Fibroblast of peridontal ligament (primary cell): Measurements from ENCODE around the gene GOSR1.
"Not testable (repeated sequence)": the region's sequence is repeated elsewhere in the genome, so short reads cannot be mapped to it uniquely, and the experiment has no call there.

ENCODE experiments used
- DNase-seq: peaks from one replicate; pipeline ENCODE4 v3.0.0-alpha.2; 2010; ENCODE audit errors: extremely low read depth

The GOSR1 gene

DNA sequence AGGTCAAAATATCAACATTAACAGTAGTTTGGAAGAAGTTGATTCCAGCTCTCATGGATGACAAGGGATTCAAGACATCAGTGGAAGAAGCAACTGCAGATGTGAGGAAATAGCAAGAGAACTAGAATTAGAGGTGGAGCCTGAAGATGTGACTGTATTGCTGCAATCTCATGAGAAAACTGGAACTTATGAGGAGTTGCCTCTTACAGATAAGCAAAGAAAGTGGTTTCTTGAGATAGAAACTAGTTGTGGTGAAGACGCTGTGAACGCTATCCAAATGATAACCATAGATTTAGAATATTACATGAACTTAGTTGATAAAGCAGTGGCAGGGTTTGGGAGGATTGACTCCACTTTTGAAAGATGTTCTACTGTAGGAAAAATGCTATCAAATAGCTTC, 67.8 kb downstream of the GOSR1 start:
- no peak for DNase-seq

DNA sequence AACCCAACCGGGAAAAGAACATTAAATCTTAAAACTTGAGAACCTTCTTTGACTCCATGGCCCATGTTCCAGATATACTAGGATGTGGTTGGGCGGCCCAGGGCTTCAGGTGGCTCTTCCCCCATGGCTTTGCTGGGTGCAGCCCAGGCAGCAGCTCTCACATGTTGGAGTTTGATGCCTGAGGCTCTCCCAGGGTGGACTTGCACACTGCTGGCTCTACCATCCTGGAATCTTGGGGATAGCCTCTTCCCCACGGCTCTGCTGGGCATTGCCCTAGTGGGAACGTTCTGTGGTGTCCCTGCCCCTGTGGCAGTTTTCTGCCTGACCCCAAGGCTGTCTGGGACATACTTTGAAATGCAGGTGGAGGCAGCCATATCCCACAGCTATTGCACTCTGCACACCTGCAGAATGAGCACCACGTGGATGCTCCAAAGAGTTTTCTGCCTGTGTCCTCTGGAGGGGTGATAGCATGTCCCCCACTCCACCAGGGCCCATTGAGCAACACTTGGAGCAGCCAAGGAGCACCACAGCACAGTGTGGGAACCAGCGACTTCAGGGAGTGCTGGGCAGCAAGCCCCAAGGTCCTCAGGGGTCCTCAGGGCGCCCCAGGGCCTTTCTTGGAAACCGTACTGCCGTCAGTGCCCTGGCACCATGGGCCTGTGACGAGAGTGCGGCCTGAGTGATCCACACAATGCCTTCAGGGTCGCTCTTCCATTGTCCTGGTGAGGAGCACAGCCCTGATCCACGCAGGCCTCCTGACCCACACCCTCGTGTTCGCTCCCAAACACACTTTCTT, 70.8 kb downstream of the GOSR1 start:
- DNase-seq, result no peak

DNA sequence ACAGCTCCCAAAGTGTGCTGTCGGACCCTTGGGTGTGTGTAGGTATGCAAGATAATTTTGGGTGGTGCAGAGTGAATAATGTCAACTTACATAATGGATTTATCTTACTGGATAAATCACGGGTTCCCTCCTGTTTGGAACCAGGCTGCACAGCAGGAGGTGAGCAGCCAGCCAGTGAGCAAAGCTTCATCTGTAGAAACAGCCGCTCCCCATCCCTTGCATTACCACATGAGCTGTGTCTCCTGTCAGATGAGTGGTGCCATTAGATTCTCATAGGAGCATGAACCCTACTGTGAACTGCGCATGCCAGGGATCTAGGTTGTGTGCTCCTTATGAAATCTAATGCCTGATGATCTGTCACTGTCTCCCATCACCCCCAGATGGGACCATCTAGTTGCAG, 72.0 kb downstream of the GOSR1 start:
- DNase-seq, result not testable (repeated sequence)

DNA sequence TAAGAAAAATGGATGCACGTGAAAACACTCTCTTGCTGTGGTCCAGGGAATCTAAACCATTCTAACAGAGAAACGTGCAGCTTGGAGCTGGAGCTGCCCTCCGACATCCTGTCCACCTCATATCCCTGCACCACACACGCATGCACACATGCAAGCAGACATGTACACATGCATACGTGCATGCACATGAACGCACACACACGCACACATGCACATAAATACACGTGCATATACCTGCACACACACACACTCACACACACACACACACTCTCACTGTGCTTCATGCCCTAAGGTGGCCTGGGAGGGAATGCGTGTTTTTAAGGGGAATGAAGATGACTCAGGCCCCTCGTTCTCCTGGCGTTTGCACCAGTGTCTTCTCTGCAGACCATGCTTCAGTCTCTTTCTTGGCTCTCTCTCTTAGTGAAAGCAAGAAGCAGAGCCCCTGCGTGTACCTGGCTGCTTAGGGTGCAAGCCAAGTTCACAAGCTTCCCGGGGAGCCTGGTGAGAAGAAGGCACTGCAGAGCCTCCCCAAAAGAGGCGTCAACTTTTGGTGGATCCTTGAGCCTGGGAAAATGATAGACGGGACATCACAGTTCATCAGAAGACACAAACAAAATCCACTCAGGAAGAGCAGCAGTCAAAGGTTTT, 72.8 kb downstream of the GOSR1 start:
- DNase-seq, result no peak

DNA sequence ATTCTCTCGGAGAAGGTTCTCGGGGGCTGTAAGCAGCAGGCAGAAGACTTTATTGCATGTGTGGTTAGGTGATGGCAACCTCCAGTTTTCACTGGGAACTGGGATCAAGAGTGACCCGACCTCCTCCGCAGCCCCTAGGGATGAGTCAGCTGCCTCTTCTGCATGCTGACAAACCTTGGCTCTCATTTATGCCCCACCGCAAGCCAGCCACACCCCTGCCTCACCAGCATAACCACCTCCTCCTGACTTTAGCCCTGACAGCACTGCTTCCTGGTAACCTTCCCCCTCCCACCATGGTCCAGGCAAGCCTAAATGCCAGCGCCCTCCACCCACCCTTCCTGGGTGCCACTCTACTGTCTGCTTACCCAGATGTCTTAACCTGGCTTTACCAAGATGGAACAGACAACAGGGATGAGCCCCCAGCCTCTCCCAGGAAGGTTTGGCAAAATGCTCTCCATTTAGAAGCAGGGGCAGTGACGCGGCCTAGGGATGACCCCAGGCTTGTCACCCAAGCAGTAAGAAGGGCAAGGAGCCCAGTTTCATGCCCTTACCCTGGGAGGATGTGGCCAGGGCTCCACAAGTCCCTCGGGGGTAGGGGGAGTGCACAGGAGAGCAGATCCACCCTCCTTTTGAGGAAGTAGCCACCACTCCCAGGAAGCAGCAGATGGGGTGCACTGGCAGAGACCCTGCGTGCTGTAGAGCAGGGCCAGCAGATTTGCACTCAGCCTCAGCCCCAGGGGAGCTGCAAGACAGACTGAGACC, 73.5 kb downstream of the GOSR1 start:
- no peak for DNase-seq

DNA sequence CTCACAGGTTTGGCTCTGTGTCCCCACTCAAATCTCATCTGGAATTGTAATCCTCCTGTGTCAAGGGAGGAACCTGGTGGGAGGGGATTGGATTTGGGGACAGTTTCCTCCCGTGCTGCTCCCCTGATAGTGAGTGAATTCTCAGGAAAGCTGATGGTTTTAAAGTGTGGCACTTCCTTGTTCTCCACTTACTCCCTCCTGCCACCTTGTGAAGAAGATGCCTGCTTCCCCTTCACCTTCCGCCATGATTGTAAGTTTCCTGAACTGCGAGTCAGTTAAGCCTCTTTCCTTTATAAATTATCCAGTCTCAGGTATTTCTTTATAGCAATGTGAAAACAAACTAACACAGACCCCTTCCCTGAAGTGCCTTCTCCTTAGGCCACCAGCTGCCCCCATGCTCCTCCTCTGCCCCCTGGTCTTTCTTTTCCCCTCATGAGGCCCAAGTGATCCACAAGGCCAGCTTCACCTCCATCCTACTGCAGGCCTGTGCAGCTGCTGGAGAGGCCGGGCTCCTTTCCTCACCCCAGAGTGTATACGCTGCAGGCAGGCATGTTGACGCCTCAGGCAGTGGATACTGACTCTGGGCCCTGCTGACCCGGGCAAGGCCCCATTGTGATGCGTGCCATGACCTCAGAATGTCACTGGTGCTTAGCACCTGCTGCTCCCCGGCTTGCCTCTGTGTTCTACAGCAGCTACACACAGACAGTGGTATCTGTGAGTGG, 74.2 kb downstream of the GOSR1 start:
- DNase-seq, result not testable (repeated sequence)

DNA sequence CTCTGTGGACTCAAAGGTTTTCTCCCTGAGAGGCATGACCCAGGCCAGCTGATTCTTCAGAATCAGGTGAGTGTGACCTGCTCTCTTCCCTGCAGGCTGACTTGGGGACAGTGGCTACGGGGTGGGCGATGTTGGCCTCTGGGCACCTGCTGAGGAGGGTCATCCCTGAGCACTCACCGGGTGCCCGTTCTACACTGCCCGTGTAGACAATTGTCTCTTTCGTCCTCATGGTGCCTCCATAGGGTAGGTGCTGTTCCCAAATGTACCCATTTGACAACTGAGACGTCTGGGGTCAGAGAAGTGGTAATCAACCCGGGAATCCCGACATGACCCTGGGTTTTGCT, 74.8 kb downstream of the GOSR1 start:
- no peak for DNase-seq

DNA sequence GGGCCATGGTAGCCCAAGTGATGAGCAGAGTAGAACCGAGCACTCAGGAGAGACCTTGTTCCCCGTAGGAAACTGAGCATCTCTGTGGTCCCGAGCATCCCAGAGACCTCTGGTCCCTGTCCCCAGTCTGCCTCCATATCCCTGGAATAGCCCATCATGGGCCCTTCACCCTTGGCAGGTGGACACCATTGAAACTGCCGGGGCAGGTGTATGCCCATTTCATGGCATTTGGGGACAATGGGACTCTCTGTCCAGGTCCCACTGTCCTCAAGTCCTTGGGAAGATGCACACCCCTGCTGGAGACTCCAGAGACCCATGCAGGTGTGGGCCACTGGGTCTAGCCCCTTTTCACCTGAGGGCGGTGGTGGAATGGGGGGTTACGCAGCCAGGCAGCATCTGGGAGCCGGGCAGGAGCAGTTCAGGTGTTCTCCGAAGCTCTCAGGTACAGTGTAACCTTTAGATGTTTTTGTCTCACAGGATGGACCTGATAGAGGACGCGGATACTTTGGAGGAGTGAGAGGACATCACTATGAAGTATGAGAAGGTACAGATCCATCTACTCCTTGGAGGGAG, 75.9 kb downstream of the GOSR1 start:
- DNase-seq, result no peak

DNA sequence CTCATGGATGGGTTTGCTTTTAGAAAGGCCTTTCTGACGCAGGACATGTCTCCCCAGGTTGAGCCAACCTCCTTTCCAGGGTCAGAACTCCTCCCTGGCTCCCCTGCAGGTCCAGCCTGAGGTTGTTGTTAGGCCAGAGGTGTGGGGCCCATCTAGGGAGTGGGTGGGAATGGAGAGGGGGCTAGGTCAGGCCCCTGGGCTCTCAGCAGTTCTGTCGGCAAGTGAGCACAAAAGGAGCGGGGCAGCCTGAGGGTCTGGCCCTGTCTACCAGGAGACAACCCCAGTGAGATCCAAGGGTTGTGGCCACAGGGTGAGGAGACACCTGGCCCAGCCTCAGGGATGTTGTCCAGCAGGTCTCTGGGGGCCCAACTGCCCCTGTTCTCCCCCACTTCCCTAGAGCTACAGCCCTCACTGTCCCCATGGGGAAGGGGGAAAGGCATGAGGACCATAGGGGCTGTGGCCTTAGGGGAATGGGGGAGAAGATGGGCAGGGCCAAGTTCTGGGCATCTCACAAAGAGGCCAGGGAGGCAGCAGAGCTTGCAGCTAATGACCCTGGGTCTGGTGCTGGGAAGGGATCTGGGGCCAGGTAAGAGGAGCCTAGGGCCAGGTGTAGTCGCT, 76.7 kb downstream of the GOSR1 start:
- DNase-seq, result not testable (repeated sequence)

DNA sequence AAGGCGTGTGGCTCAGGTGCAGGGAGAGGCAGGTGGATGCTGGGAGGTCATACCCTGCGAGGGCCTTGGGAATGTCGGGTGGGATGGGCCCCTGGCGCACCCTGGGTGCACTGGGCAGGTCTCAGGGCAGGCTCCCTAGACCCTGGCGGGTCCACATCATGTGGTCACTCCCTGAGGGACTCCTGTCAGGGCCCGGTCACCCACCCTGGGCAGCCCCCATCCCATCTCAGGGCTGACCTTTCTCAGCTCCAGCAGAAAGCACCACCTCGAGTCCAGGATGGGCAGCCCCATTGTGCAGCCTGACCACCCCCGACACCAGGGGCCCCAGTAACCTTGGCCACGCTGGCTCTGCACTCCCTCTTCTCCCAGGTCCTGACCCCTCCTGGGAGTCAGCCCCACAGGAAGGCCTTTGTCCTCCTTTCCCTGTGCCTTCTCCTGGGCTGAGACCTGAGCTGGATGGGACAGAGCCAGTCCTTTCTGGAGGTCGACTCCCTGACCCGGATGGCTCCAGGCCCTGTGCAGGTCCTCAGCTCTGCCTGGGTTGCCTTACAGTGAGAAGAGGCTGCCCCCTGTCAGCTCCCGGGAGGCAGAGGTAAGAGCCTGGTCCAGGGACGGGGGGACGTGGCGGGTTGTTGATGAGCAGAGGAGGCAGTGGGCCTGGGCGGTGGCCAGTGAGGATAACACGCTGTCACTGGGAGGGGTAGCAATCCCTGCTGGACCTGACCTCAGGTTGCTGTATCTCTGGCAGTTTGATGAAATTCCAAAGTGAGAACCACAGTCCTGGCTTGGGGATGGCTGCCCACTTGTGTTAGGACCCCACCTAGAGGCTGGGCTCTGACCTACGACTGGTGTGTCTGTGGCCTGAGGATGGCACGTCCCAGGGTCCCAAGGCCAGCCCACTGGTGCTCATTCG, 77.9 kb downstream of the GOSR1 start:
- DNase-seq, result no peak

DNA sequence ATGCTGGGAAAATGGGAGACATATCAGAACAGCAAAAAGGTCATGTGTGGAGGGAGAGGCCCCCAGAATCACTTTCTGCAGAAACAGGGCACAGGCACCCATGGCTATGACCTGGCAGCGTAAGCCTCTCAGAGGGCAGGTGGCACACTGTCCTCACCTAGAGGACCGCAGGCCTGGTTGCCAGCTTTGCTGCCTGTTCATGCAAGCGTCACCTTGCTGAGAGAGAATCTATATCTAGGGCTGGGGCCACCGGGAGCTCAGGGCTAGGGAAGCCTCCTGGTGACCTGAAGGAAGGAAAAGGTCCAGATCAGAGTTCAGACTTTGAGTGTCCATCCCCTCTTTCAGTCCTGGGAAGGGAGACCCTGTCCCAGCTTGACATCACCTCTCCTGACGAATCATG, 78.7 kb downstream of the GOSR1 start:
- no peak for DNase-seq

DNA sequence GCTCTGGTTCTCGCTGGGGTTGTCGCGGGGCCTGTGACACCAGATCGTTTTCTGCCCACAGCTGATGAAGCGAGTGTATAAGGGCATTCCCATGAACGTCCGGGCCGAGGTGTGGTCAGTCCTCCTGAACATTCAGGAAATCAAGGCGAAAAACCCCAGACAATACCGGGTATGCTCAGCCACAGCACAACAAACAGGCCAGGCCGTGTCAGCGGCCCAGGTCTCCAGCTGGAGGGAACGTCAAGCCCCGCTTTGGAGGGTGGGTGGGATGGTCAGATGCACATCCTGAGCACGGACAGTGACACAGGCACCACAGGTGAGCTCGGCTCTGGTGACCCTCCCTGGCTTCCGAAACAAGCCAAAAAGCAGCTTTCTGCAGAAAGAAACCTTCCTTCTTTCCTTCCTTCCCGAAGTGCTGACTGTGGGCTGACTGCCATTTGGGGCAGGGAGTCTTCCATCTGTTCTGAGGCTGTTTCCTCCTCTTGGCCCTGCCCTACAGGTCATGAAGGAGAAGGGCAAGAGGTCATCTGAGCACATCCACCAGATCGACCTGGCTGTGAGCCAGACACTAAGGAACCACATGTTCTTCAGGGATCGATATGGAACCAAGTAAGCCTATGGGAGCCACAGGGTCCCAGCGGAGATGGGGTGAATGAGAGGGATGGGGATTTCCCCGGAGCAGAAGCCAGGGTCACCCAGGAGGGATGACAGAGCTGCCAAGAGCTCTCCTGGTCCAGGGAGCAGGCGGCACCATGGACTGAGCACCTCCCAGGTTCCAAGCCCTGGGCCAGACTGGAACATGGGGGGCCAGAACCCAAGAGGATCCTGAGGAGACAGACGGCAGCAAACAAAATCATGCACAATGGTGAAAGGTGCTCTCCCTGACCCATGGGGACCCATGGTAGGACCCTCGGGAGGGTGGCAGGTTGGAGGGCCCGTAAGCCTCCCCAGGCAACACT, 79.4 kb downstream of the GOSR1 start:
- DNase-seq, result no peak

DNA sequence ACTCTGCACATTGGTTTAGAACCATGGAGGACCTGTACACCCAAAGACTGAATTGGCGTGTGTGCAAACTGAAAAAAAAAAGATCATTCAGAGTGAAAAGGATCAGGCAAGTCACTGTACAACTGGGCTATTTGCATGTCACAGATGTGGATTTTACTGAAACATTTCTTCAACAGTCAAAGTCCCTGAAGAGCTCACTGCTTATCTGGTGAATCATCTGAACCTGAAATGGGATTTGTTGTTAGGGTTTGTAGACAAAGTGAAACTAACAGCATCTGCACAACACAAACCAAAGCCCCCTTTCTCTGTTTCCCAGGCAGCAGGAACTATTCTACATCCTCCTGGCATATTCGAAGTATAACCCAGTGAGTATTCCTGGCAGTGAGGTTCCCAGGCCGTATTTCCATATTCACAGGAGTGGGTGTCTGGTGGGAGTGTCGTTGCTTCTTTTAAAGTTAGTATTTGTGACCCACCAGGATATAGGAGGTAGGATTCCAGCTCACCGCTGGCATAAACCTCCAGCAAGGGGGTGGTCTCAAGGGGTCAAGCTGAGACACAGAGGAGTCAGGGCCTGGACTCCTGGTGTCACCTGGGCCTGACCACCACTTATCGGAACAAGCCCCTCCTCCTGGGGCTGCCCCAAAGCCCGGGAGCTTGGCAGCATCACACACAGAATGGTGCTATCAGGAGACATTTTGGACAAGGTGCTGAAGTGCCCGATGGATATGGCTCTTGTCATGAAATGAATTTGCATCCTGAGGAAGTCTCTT, 80.9 kb downstream of the GOSR1 start:
- DNase-seq, result peak; percentile 26

DNA sequence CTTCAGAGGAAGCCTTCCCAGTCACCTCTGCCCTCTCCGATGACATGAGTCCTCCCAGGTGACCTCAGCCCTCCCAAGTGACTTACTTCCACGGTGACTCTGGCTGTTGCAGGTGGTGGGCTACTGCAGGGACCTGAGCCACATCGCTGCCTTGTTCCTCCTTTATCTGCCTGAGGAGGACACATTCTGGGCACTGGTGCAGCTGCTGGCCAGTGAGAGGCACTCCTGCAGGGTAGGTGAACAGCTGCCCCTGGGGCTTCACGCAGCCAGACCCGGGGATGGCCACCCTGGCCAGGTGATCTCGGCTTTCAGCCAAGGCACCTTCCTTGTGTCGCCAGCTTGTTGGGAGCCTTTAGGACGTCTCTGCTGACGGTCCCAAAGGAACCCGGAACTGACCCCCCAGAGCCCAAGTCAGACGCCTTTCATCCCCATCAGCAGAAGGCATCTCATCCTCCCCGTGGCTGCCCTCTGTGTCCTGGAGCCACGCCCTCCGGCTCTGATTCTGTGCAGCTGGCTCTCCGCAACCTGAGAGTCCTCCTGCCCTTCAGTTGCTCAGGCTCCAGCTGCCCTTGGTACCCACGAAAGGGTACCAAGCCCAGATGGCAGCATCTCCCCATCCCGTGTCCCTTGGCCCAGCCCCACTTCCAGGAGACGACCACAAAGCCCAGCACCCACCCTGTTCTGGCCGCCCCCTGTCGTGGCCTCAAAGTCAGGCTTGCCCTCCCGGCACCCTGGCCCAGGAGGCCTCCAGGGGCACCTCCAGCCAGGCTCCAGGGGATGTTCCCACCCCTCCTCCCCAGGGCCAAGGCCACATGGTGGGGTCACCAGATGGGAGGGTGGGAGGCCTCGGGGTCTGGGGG, 81.7 kb downstream of the GOSR1 start:
- no peak for DNase-seq

DNA sequence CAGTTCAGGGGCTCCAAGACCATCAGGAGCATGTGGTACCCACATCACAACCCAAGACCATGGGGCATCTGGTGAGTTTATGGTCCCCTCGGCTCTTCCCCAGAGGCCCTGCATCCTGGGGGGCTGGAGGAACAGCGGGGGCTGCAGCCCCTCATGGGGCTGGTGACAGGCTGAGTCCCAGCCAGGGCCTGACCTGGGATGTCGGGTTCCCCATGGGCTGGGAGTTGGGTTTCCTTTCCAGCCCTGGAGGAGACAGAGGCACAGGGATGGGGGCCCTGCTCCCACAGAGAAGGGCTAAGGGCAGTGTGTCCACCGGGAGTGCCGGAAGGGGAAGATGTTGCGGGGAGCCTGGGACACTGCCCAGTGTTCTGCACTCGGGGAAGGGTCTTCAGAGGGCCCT, 82.4 kb downstream of the GOSR1 start:
- no peak for DNase-seq

DNA sequence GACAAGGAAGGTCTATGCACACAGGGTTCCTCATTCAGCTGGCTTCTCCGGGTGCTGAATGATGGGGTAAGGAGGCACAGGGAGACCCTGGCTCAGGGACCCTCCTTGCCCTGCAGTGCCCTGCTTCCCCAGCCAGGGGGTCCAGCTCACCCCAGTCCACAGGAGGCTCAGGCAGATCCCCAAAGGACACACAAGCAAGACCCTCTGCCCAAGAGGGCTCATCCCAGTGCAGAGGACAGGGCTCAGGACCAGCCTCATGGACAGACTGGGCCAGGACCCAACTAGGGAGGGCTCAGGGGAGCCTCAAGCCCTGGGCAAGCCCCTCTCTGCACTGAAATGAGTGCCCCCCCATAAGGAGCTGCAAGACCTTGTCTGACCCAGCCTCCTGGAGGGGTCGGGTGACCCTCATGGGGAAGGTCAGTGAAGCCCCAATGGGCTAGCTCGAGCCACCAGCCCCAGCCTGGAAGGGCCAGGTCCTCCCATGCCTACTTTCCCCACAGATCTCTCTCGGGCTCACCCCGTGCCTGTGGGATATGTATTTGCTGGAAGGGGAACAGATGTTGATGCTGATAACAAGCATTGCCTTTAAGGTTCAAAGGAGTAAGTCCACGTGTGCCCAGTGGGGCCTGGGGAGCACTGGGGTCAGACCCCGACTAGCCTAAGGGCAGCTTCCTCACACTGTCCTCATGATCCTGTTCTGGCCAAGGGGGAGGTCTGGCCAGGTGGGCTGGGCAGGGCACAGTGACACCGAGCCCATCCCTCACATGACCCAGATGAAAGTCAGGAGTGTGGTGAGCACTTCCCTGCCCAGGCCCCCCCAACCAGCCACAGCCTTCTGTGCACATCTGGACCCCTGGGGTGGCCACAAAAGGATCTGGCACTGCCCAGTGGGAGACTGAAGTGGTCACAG, 83.2 kb downstream of the GOSR1 start:
- not testable (repeated sequence) for DNase-seq
